ENCODE results near the gene LYPD3. TPM values are rescaled to one million over a fixed set of nuclear protein-coding genes. Genes with fewer than 3 reads are reported as not detected.
"Not testable (repeated sequence)": the region's sequence is repeated elsewhere in the genome, so short reads cannot be mapped to it uniquely, and the experiment has no call there.

LYPD3 gene
- total RNA-seq = not detected in 2 replicates

GRCh38 chr19:43465468-43466120, at the start of gene LYPD3:
Gene LYPD3 (minus strand): TSS chr19:43465608. CDS start chr19:43465571, 37 bp downstream.
- no peak for DNase-seq (ENCODE audit: low read depth, low spot score)

- DNase-seq (ENCODE audit: low read depth, low spot score) = not testable (repeated sequence)
These were observed 47.0 kb upstream of the LYPD3 start for GRCh38 chr19:43512399-43512798.

- DNase-seq (ENCODE audit: low read depth, low spot score) = no peak
These were observed 45.9 kb upstream of the LYPD3 start for GRCh38 chr19:43511324-43511723.

GRCh38 chr19:43510713-43511112, 45.3 kb upstream of the LYPD3 start:
- no peak for DNase-seq (ENCODE audit: low read depth, low spot score)

GRCh38 chr19:43507880-43508279, 42.5 kb upstream of the LYPD3 start:
- DNase-seq (ENCODE audit: low read depth, low spot score) = no peak

- no peak for DNase-seq (ENCODE audit: low read depth, low spot score)
These were observed 41.2 kb upstream of the LYPD3 start for GRCh38 chr19:43506629-43507028.

- DNase-seq (ENCODE audit: low read depth, low spot score) = no peak
These were observed 40.5 kb upstream of the LYPD3 start for GRCh38 chr19:43505941-43506340.

- no peak for DNase-seq (ENCODE audit: low read depth, low spot score)
These were observed 39.7 kb upstream of the LYPD3 start for GRCh38 chr19:43505186-43505456.

GRCh38 chr19:43504426-43505185, 39.2 kb upstream of the LYPD3 start, which contains the start of gene PHLDB3:
Gene PHLDB3 (minus strand): TSS chr19:43504746. CDS start chr19:43504118, 628 bp downstream.
- no peak for DNase-seq (ENCODE audit: low read depth, low spot score)

GRCh38 chr19:43503501-43504425, 38.4 kb upstream of the LYPD3 start:
- peak; percentile 69 for DNase-seq (ENCODE audit: low read depth, low spot score)

- DNase-seq (ENCODE audit: low read depth, low spot score) = no peak
These were observed 37.1 kb upstream of the LYPD3 start for GRCh38 chr19:43502419-43502976.

GRCh38 chr19:43501661-43502418, 36.4 kb upstream of the LYPD3 start:
- DNase-seq (ENCODE audit: low read depth, low spot score) = no peak

- no peak for DNase-seq (ENCODE audit: low read depth, low spot score)
These were observed 33.6 kb upstream of the LYPD3 start for GRCh38 chr19:43499042-43499441.

GRCh38 chr19:43498233-43498842, 32.9 kb upstream of the LYPD3 start:
- no peak for DNase-seq (ENCODE audit: low read depth, low spot score)

GRCh38 chr19:43496960-43497359, 31.6 kb upstream of the LYPD3 start:
- DNase-seq (ENCODE audit: low read depth, low spot score) = no peak

- DNase-seq (ENCODE audit: low read depth, low spot score) = no peak
These were observed 29.7 kb upstream of the LYPD3 start for GRCh38 chr19:43495082-43495481.

- DNase-seq (ENCODE audit: low read depth, low spot score) = no peak
These were observed 25.4 kb upstream of the LYPD3 start for GRCh38 chr19:43490759-43491158.

- no peak for DNase-seq (ENCODE audit: low read depth, low spot score)
These were observed 24.7 kb upstream of the LYPD3 start for GRCh38 chr19:43489979-43490599.

GRCh38 chr19:43489310-43489709, 23.9 kb upstream of the LYPD3 start:
- DNase-seq (ENCODE audit: low read depth, low spot score) = no peak

- no peak for DNase-seq (ENCODE audit: low read depth, low spot score)
These were observed 22.8 kb upstream of the LYPD3 start for GRCh38 chr19:43488179-43488578.

Measured in pulmonary artery endothelial cell (primary cell).